ENCODE data around the gene RNU1-3.
"Not testable (repeated sequence)": the region's sequence is repeated elsewhere in the genome, so short reads cannot be mapped to it uniquely, and the experiment has no call there.

GRCh38 chr1:16619803-16620501, 46.8 kb downstream of the RNU1-3 start:
- TF ChIP-seq CTCF (IDR thresholded peaks at IDR 0.05; ENCODE audit: low read length); EZH2 (IDR thresholded peaks at IDR 0.05; ENCODE audit: borderline replicate concordance, low read length): not testable (repeated sequence)

All from OCI-LY1 (cell line).